GM19467 (cell line): ENCODE data around the gene DMAC2.
"Not testable (repeated sequence)": the region's sequence is repeated elsewhere in the genome, so short reads cannot be mapped to it uniquely, and the experiment has no call there.

ENCODE experiments used
- ATAC-seq: cut with Tn5 transposase; IDR thresholded peaks from one replicate; pipeline ENCODE4 v1.9.1; 2021; ENCODE audit warnings: mild to moderate bottlenecking, moderate library complexity; ENCODE audit not compliant: unreplicated experiment

Gene DMAC2

DNA sequence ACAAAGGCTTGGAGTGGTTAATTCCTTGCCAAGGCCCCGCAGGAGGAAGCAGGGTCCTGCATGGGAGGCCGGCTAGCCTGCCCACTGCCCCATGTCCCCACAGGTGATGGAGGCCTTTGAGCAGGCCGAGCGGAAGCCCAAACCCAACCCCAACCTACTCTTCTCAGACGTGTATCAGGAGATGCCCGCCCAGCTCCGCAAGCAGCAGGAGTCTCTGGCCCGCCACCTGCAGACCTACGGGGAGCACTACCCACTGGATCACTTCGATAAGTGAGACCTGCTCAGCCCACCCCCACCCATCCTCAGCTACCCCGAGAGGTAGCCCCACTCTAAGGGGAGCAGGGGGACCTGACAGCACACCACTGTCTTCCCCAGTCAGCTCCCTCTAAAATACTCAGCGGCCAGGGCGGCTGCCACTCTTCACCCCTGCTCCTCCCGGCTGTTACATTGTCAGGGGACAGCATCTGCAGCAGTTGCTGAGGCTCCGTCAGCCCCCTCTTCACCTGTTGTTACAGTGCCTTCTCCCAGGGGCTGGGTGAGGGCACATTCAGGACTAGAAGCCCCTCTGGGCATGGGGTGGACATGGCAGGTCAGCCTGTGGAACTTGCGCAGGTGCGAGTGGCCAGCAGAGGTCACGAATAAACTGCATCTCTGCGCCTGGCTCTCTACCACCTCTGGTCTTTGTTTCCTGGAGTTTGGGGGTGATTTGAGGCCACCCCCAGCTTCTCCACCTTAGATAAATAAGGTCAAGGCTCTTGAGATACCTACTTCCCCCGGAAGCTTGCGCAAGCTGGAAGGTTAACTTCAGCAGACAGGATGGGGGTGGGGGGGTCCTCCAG is 15.2 kb downstream of the DMAC2 start:
- ATAC-seq, result no peak

DNA sequence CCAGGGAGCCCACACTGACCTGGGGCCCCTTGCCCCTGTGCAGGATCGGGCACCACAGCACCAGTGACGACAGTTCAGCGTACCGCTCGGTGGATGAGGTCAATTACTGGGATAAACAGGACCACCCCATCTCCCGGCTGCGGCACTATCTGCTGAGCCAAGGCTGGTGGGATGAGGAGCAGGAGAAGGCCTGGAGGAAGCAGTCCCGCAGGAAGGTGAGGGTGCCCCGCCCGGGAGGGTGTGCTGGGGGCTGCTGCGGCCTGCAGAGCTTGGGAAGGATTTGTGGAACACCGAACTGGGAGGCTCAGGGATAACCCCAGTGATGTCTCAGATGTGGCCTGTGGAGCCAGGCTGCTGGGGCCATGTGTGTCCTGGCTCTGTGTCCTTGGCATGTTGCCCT is 16.8 kb downstream of the DMAC2 start:
- ATAC-seq, result no peak

DNA sequence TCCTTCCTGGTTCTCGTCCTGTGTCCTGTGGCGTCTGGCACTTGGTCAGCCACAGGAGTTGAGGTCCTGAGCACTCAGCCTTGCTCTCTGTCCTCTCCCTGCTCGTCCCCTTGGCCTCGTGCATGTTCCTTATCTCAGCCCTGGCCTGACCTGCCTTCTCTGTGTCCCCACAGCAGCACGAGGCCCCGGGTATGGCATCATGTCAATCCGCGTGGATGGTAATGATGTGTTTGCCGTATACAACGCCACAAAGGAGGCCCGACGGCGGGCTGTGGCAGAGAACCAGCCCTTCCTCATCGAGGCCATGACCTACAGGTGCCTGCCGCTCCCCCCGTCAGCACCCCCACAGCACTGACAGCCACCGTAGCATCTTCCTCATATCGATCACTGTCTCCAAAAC is 17.3 kb downstream of the DMAC2 start:
- ATAC-seq, result no peak

GRCh38 chr19:41421973-41422372 is 17.7 kb downstream of the DMAC2 start:
- no peak for ATAC-seq

DNA sequence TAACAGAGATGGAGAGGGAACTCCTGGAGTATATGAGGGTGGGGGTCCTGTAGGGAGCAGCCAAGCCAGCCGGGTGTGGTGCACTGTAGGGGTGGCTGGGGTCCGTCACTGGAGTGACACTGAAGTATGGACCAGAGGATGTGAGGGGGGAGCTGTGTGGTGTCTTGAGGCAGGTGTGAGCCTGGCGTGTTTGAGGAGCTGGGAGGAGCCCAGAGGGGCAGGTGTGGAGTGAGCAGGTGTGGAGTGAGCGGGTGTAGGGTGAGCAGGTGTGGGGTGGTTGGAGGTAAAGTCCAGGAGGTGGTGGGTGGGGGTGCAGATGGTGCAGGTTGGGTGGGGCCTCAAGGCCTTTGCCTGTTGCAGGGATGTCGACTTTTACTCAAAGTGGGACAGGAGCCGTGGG is 18.4 kb downstream of the DMAC2 start:
- ATAC-seq, result no peak

DNA sequence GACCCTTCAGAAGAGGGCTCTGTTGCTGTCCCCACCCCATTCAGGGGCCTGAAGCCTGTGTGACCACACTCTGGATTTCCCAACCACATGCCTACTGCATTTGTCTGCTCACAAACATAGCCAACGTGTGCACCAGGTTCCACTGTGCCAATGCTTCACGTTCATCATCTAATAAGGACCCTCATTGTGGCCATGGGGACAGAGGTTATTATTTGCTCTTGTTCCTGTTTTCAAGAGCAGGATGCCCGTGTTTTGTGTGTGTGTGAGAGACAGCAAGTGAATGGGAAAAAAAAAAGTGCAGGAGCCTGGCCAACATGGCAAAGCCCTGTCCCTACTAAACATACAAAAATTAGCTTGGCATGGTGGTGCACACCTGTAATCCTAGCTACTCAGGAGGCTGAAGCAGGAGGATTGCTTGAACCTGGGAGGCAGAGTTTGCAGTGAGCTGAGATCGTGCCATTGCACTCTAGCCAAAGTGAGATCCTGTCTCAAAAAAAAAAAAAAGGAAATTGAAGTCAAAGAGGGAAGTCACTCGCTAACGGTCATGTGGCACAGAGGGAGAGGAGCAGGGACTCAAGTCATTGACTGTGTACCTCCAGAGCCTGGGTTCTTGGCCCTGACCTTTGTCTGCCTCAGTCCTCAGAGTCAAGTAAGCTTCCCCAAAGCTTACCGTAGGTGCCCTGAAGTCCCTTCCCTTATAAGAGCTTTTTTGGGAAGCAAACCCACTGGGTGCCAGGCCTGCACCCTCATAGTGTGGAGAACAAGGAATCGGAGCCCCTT is 19.4 kb downstream of the DMAC2 start:
- no peak for ATAC-seq

DNA sequence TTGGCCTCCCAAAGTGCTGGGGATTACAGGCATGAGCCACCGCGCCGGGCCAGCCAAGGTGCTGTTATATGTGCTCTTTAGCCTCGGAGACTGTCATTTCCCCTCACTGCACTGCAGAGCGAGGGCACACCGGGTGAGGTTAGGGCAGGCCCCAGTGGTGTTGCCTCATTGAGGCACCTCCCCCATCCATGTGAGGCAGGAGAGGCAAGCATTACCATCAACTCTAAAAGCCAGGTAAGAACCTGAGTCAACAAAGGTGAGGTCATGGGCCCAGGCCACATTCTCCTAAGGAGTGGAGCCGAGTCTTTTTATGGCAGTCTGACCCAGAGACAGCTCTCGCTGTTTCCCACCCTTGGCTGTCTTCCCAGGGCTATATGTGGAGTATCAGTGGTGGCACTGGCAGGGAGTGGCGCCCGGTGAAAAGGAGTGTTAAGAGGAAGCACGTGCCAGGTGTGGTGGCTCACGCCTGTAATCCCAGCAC is 23.5 kb downstream of the DMAC2 start:
- no peak for ATAC-seq

GRCh38 chr19:41415154-41415571 is 24.5 kb downstream of the DMAC2 start:
- no peak for ATAC-seq

DNA sequence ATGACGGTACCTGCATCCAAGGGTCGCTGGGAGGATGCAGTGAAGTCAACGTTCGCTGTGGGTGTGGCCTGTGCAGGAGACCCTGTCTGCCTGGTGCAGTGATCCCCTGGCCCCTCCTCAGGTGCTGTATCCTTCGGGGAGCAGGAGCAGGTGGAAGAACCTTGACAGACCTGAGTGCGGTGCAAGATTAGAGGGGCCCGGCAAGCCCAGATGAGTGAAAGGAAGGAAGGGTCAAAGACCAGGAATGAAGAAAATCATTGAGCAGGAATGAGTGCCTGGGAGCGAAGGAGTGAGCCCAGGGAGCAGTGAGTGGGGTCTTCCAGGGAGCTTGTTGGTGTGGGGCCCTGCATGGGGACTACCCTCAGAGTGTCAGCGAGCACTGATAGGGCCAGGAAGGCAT is 25.3 kb downstream of the DMAC2 start:
- no peak for ATAC-seq

DNA sequence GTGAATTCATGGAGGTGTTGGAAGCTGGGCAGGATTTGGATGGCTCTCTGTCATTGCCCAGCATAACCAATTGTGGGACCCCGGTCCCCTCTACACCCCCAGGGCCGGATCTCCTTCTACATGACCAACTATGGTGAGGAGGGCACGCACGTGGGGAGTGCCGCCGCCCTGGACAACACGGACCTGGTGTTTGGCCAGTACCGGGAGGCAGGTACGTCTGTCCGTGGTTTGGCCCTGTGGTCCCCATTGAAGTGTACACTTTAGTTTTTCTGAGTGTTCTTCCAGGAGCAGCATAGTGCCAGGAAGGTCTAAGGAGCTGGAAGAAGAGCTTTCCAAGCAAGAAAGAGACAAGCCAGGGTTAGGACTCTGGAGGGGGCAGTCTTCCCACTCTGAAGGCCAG is 25.8 kb downstream of the DMAC2 start:
- no peak for ATAC-seq

DNA sequence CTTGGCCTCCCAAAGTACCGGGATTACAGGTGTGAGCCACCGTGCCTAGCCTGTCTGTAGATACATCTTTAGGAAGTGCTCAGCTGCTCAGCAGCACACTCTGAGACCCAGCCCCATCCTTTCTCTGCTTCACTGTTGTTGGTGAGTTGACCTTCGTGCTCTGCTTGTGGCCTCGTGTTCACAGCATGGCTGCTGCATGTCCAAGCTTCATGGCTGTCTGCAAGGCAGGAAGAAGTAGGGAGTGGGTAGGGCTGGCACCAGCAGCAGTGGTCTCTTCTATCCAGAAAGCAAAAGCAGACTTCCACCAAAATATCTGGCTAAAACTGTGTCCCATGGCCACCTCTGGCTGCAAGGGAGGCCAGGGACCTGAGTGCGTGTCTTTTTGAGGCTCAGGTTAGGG is 26.8 kb downstream of the DMAC2 start:
- ATAC-seq, result no peak

- ATAC-seq, result no peak
Observed at GRCh38 chr19:41411968-41412265, 27.8 kb downstream of the DMAC2 start.

- ATAC-seq, result no peak
Observed at GRCh38 chr19:41411100-41411967, 28.4 kb downstream of the DMAC2 start.

- ATAC-seq, result no peak
Observed at GRCh38 chr19:41410336-41411054, 29.2 kb downstream of the DMAC2 start.

- no peak for ATAC-seq
Observed at GRCh38 chr19:41409288-41409687, 30.4 kb downstream of the DMAC2 start.

GRCh38 chr19:41408846-41409245 is 30.9 kb downstream of the DMAC2 start:
- ATAC-seq, result not testable (repeated sequence)

DNA sequence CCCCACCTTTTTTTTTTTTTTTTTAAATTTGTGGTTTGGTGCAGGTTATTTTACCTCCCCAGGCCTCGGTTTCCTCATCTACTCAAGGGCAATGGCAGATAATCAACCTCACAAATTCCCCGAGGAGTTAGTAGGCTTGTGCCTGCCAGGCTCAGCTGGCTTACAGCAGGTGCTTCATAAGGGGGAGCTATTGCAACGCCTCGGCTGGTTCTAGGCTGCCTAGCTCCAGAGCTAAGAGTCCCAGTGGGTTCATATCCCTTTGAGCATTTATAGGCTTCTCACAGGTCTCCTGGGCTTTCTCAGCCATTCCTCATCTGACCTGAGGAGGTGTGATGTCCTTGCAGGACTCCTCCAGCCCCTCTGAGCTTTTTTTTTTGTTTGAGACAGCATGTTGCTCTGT is 31.5 kb downstream of the DMAC2 start:
- ATAC-seq, result no peak

GRCh38 chr19:41407271-41407670 is 32.4 kb downstream of the DMAC2 start:
- ATAC-seq, result no peak

GRCh38 chr19:41405776-41406175 is 33.9 kb downstream of the DMAC2 start:
- ATAC-seq, result no peak

GRCh38 chr19:41403181-41403970 is 36.3 kb downstream of the DMAC2 start:
- no peak for ATAC-seq
